Measurements from ENCODE around the gene LAP3.
"Not testable (repeated sequence)": the region's sequence is repeated elsewhere in the genome, so short reads cannot be mapped to it uniquely, and the experiment has no call there.

Gene LAP3

DNA sequence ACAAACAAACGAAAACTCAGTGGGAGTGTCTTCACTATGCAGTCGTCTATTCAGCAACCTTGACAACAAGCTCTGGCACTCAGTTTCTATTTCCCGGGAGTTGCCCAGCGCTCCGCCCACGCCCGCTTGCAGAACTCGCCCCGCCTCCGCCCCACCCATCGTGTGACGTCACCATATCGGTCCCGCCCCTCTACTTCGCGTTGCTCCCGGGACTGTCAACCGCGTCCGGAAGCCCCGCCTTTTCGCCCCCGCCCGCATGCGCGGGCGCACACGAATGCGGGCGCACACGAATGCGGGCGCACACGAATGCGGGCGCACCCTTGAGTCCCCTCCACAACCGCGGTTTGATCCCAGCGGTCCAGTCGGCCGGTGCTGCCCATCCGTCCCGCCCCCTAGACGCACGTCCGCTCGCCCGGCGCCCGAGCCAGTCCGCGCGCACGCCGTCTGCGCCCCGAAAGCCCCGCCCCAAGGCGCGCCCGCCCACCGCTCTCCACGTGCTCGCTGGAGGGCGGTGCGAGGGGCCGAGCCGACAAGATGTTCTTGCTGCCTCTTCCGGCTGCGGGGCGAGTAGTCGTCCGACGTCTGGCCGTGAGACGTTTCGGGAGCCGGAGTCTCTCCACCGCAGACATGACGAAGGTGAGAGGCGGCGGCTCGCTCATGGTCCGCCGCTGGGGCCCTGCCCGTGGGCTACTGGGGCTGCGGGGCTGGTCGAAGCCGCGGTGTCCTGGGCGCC lies at the start of gene LAP3:
Gene LAP3 (plus strand): TSS at position 267 of the 733 bp plus-strand sequence. CDS start 268 bp downstream, at position 535.
- peak; percentile 88 to 93 for DNase-seq

DNA sequence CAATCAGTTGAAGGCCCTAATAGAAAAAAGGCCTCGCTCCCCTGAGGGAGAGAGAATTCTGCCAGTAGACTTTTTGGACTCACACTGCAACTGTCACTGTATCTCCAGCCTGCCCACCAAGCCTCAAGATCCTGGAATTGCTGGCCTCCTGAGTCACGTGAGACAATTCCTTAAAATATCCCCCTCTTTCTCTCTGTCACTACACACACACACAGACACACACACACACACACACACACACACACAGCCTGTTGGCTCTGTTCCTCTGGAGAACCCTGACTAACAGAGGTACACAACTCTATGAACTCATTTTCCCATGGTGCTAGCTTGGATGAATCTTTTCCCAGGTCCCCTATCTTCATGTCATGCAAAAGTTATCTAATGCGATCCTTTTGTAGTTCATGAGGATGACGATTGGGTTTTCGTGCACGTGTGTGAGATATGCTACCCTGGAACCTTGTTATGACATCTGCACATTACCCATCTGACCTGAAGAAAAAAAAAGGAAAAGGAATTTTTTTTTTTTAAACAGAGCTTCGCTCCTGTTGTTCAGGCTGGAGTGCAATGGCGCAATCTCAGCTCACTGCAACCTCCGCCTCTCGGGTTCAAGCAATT lies 48.3 kb upstream of the LAP3 start:
- no peak for DNase-seq

DNA sequence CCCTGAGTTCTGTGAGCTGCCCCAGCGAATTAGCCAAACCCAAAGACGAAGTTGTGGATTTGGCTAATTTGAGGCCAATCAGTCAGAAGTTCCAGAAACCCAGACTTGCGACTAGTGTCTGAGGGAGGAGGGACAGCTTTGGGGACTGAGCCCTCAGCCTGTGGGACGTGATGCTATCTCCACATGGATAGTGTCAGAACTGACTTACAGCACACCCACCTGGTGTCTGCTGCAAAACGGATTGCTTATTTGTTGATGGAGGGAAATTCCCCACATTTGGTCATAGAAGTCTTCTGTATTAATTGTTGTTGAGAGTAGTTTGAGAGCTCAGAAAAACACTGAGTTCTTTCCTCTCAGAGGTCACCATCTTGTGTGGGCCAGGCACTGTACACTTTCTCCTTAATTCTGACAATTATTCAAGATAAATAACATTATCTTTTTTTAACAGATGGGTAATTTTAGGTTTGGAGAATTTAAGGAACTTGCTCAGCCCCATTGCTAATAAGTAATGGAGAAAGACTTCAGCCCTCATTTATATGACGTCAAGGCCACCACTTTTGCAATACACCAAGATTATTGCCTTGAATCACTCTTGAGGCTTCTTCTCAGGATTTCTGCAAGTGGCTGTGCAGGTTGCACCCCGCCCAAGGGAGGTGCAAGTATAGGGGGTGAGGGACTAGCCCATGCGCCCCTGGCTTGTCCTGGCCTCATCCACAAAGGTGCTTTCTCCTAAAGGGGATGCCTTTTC lies 45.3 kb upstream of the LAP3 start:
- DNase-seq: no peak

DNA sequence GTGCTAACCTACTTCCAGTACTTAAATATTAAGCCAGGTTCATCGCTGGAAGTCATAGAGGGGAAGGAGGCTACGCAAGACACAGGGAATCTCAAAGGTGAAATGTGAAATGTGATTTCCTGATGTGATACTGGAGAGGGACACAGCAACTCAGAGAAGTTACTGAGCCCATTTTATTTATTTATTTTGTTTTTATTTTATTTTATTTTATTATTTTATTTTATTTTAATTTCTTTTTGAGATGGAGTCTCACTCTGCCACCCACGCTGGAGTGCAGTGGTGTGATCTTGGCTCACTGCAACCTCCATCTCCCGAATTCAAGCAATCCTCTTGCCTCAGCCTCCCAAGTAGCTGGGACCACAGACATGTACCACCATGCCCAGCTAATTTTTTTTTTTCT lies 42.3 kb upstream of the LAP3 start:
- no peak for DNase-seq

DNA sequence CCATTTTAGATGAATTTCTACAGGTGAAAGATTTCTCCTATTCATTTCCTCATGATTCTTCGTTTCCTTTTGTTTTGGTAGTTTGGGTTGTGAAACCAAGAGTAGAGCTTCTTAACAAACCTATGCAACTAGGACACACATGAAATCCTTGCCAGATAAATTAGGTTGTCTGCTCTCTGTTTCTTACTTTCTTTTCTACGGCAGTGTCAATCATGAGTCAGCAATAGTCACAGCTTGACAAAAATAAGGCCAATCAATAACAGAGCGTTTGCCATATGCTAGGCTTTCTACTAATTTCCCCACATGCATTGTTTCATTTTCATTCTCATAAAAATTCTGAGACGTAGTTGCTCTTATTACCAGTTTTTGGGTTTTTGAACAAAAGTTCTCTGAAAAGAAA lies 41.8 kb upstream of the LAP3 start:
- no peak for DNase-seq

DNA sequence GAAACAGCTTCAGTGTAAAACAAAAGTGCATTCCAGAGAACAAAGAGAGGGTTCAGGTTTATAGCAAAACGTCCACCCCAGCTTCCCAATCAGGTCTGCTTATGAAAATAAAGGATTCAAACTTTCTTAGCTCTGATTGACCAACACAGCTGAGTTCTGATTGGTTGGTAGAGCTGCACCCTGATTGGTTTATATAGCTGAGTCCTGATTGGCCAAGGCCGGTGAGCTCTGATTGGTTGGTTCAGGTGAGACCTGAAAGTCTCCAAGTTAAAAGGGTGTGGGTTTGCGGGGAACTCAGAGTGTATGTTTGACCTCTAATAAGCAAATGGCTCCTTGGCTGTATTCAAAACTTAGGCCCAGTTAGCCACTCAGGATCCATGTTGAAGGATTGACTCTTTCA lies 41.1 kb upstream of the LAP3 start:
- no peak for DNase-seq

DNA sequence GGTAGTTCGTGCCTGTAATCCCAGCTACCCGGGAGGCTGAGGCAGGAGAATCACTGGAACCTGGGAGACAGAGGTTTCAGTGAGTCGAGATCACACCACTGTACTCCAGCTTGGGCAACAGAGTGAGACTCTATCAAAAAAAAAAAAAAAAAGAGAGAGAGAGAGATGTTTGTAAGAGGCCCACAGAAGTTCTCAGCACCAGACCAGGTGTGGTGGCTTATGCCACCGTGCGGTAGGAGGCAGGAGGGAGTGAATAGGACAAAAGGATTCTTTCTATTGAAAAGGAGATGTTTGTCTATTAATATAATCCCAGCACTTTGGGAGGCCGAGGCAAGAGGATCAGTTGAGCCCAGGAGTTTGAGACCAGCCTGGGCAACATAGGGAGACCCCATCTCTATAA lies 39.9 kb upstream of the LAP3 start:
- not testable (repeated sequence) for DNase-seq

DNA sequence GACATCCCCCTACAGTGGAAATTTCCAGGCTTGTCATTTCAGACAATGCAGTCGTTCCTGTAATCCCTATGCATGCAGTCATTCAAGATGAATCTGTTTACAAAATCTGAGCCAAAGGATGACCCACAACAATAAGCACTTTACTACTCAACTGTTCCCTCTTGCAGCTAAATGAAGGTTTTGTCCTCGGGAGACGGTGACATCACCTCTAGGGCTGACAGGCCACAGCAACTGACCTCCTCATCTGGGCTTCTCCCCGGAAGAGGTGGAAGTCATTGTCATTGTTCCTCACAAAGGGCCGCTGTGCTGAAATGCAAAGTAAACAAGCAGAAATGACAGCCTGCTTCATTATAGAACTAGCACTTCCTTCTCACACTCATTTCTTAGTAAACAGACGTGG lies 32.8 kb upstream of the LAP3 start:
- DNase-seq: no peak

DNA sequence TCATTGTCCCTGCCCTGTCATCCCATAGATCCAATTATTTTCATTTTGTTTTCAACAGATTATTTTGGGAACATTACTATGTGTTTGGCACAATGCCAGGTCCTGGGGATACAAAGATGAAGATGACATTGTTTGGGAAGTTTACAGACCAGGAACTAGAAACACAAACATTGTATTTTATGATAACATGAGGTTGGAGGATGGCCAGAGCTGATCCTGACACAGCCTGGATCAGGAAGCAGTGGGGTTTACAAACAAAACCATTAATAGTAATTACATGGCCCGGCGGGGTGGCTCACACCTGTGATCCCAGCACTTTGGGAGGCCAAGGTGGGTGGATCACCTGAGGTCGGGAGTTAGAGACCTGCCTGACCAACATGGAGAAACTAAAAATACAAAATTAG lies 32.2 kb upstream of the LAP3 start:
- no peak for DNase-seq

DNA sequence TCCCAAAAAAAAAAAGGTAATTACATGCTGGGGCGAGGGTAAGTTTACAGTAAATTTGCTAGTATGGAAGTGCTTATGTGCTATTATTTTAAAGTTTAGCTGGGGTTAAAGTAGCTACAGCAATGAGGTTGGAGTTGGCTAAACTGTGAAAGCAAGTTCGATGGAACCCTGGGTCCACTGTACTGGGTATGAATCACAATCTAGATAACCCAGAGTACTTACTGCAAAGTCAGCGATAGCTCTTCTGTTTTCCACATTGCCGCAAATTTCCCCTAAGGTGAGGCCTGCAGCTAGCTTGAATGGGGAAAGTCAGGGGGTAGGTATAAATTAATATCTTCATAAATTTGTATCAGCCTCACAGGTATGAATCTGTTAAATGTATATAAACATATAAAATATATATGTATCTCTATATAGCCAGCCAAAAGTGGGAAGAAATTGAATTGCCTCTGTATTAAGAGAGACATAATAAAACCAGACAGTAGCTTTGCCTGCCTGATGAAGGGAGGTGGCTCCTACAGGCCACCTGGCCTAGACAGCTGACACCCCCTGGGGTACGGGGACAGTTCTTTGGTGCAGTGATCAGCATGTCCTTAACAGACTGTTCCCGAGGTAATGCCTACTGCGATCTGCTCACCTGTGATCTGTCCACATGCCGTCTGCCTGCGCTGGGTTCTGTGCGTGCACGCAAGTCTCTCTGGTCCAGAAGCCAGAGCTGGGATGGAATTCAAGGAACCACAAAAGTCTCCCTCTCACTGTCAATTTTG lies 31.4 kb upstream of the LAP3 start:
- DNase-seq: no peak

DNA sequence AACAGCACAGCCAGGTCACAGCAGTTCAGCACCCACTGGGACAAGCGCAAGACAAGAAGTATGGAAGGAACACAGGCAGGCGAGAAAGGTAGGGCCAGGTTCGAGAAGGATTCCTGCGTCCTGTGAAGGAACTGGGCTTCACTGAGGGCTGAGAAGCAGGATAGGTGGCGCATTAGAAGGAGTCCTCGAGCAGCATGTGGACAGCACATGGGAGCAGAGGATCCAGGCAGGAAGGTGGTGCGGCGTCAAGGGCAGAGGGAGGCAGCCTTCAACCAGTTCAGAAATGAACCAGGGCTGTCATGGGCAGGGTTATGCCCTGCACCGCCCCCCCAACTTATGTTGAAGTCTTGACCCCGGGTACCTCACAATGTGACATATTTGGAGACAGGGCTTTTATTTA lies 30.8 kb upstream of the LAP3 start:
- DNase-seq: no peak

DNA sequence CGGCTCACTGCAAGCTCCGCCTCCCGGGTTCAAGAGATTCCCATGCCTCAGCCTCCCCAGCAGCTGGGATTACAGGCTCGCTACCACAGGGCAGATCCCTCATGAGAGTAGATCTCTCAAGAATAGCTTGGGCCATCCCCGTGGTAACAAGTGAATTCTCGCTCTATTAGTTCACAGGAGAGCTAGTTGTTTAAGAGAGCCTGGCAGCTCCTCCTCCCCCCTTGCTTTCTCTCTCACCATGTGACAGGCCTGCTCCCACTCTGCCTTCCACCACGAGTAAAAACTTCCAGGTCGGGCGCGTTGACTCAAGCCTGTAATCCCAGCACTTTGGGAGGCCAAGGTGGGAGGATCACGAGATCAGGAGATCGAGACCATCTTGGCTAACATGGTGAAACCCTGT lies 30.3 kb upstream of the LAP3 start:
- DNase-seq: no peak

DNA sequence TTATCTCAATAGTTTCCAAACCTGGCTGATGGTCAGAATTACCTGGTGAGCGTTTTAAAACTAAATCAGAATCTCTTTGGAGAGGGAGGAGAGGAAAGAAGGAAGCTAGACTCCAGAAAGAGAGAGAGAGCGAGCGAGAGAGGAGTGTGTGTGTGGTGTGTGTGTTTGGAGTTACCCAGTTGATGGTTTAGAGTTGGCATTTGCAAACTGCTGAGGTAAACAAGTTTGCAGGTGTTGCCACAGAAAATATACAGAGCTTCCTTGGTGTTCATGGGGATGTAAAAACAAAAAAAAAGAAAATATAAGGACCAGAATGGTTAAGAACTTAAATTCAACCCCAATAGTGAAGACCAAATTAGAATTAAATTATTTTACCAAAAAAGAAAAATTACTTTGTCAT lies 26.4 kb upstream of the LAP3 start:
- no peak for DNase-seq

DNA sequence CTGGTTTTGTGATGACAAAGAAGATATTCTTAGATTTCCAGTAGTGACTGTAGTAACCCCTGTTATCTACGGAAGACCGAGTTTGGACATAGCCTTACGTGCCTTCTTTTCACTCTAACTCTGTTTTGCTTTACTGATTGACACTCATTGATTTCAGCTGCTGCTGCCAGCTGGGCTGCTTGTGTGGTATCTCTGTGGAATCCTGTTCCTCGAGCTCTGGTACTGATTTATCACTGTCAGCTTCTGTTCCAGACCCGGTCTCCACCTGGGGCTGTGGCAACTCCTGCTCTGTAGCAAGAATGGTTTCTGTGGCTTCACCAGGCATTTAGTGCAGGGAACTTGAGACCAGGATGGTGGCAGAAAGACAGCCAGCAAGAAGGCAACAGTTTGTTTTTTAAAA lies 24.6 kb upstream of the LAP3 start:
- DNase-seq: no peak

DNA sequence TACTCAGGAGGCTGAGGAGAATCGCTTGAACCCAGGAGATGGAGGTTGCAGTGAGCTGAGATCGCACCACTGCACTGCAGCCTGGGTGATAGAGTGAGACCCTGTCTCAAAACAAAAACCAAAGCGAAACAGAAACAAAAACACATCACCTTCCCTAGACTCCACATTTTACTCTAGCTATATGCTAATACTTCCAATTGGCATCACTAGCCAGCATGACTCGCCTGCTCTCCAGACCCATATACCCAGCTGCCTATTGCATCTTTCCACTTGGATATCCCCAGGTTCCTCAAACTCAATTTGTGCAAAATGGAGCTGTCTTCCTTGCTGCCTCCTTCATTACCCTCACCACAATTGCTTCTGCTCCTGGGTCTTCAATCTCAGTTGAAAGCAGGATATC lies 22.4 kb upstream of the LAP3 start:
- DNase-seq: no peak

DNA sequence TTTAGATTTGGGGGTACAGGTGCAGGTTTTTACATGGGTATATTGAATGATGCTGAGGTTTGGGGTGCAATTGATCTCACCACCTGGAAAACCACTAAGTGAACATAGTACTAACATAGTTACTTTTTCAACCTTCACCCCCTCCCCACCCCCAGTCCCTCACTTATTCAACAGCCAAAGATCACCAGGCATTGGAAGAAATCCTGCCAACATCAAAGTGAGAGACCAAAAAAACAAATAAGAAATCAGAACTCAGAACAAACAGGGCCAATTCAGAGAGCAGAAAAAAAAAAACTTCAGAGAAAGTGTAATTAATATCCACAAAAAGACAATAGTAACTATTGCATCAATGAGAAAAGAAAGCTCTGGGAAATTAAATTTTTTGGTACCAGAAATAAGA lies 20.5 kb upstream of the LAP3 start:
- DNase-seq: no peak

DNA sequence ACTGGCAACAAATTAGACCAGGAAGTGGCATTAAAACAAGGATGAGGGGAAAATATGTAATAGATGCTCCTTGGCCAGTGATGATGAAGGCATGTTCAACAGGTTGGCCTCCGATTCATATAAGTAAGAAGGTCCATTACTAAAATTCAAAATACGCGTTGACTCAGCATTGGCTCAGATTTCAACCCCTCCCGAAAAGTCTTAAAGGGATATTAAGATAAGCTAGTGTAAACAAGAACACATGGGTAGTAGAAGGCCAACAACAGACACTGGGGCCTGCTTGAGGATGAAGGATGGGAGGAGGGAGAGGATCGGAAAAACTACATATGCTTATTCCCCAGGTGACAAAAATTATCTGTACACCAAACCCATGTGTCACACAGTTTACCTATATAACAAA lies 19.1 kb upstream of the LAP3 start:
- no peak for DNase-seq

DNA sequence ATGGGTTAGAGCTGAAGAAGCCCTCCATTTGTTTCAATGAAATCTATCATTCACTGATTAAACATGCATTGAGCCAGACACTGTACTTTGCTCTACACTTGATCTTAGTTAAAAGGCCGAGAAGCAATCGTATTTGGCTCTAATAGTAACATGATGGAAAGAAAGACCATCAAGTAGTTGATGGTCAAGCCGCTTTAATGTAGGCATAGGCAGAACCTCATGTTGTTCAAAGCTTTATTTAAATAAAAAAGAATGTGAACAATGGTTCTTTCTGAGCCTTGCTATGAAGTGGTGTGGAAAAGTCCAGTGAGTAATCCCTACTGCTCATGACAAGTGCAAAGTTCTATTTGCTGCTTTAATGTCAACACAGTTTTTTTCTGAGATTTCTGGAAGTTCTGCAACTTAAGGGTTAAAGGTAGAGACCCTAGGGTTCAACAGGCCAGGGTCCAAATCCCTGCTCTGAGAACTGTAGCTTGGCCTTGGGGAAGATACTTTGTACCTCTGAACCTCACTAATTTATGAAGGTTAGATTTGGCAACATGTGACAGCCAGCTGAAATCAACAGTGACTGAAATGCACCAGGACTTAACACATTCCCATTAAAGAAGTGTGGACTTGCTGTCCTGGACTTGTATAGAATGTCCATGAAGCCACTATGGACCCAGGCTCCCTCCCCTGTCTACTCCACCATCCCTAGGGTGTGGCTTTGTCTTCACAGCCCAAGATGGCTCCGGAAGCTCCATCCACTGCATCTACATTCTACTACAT lies 17.9 kb upstream of the LAP3 start:
- DNase-seq: no peak

DNA sequence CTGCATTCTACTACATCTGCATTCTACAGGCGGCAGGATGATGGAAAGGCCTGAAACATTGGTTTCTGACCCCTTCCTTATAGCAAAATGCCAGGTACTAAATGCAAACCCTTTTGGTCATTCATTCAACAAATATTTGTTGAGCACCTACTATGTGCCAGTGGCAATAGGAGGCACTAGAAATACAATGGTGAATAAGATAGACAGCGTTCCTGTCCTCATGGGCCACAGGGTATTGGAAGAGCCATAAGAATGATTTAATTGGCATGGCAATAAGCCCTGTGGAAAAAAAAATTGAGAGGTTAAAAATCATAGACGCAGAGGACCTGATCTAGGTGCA lies 17.3 kb upstream of the LAP3 start:
- DNase-seq: no peak

DNA sequence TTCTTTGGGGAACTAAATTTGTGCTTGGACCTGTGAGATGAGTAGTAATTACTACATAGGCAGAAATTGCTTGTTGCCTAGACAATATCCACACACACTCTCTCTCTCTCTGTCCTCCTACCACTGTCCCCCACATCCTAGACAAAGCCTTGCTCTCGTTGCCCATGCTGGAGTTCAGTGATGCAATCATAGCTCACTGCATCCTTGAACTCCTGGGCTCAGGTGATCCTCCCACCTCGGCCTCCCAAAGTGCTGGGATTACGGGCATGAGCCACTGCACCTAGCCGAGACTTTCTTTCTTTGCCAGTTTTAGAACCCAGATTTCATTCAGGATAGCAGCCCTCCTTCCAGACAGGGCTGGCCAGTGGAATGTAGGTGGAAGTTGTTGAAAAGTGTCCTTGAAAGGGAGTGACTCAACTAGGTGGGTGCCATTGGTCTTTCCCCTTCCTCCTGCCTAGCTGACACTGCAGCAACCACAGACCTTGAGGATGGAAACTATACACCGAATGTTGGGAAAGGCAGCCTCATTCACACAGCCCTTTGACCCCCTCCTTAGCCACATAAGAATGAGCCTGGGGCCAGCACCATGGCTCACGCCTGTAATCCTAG lies 16.8 kb upstream of the LAP3 start:
- no peak for DNase-seq

DNA sequence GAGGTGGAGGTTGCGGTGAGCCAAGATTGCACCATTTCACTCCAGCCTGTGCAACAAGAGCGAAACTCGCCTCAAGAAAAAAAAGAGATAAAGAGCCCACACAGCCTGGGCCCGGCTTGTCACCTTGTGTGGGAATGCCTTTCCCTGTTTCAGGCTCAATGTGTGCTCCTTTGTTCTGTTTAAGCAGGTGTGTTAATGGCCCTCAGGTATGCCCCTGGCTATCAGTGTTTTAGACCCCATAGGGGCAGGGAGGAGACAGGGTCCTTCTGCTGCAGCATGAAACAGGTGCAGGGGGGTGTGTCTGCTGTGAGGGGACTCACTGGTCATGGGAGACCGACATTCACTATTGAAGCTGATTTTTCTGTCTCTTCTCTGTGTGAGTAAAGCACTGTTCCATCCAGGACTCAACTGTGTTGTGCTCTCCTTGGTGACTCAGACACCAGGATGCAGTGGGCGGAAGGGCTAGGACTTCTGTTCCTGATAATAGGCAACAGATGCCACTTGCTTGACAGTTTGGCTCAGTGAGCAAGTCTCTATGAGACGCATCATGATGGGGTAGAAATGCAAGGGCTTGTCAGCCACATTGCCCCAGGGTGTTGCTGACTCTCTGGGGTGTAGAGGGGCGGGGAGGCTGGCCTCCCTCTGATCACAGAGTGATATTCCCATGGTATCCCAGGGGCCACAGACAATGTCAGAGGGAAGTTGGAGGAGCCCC lies 15.6 kb upstream of the LAP3 start:
- DNase-seq: no peak

DNA sequence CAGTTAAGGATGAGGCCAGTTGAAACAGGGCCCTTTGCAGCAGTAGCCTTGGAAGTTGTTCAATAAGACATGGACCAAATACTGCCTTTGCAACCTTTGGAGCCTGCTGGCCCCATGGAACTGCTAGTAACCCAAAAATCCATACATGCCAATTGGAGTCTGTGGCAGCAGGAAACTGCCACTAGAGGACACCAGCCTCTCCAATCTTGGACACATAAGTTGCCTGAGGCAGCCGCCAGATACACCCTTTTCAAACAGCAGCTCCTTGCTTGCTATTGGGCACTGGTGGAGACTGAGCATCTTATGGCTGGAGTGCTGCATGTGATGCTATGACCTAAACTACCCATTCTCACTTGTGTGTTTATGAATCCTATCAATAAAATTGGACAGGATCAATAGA lies 14.8 kb upstream of the LAP3 start:
- peak in 1 of 2 experiments; percentile 17 for DNase-seq
